ES-I3 (cell line): ENCODE results near the gene ZDHHC18.
A peak's percentile ranks its signal among the peaks of the same experiment; 100 is the strongest.

Source experiments
- H3K36me3 ChIP-seq: 2 replicates; pipeline ENCODE4 v1.6.1; 2013; ENCODE audit warnings: mild to moderate bottlenecking, low read length, control low read depth, moderate library complexity; ENCODE audit not compliant: insufficient read depth
- H3K4me1 ChIP-seq: 2 replicates; pipeline ENCODE4 v1.6.1; 2013; ENCODE audit warnings: mild to moderate bottlenecking, control low read depth, low read length; ENCODE audit not compliant: insufficient read depth
- H3K9ac ChIP-seq: 2 replicates; pipeline ENCODE4 v1.6.1; 2013; ENCODE audit warnings: low read depth, mild to moderate bottlenecking, low read length, moderate library complexity
- H3K9me3 ChIP-seq: 2 replicates; pipeline ENCODE4 v1.6.1; 2013; ENCODE audit warnings: mild to moderate bottlenecking, low read length, moderate library complexity; ENCODE audit not compliant: control insufficient read depth, insufficient read depth

ZDHHC18 gene

DNA sequence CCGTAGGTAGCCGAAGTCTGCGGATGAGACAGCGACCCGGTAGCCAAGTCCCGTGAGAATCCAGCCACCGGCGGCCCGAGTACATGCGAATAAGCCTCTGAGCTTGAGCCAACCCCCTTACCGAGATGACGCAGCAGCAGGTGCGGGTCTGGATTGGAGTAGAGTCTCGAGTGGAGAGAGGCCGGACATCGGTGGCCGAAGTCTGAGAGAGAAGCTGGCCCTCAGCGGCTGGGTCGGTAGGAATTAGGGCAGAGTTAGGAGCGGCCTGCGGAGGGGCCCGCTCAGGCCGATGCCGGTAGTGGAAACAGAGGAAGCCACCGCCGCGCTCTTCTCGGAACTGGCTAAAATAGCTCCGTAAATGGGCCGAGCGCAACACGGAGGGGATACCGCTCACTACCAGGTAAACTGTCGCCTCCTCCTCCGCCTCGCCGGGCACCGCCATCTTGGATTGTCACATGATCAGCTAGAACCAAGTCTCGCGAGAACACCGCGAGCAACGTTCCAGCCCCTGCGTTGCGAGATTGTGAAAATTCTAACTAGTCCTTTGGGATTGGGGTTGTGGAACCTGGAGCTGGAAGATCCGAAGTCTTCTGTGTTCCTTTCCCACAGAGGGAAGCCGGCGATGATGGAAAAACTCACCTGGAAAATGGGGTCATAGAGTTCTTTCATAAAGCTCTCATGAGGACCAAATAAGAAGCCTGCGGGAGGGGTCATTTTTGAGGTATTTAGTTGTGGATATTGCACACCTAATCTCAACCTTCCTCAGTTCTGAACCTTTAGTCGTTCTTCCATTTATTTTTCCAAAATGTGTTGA is 73.7 kb downstream of the ZDHHC18 start, which contains the start of gene GPATCH3:
TSS of gene GPATCH3 (minus strand) at position 467 of the 814 bp plus-strand sequence. CDS start at position 442, 25 bp downstream.
- peaks cover 5% of the 10 kb centered on the region; the same call in 1 of the 2 replicates for H3K4me1 ChIP-seq
- H3K36me3 ChIP-seq, result no peaks in the 10 kb centered on the region
- H3K9me3 ChIP-seq, result no peaks in the 10 kb centered on the region
- peak within 1 kb of the TSS; percentile 97 for H3K9ac ChIP-seq

DNA sequence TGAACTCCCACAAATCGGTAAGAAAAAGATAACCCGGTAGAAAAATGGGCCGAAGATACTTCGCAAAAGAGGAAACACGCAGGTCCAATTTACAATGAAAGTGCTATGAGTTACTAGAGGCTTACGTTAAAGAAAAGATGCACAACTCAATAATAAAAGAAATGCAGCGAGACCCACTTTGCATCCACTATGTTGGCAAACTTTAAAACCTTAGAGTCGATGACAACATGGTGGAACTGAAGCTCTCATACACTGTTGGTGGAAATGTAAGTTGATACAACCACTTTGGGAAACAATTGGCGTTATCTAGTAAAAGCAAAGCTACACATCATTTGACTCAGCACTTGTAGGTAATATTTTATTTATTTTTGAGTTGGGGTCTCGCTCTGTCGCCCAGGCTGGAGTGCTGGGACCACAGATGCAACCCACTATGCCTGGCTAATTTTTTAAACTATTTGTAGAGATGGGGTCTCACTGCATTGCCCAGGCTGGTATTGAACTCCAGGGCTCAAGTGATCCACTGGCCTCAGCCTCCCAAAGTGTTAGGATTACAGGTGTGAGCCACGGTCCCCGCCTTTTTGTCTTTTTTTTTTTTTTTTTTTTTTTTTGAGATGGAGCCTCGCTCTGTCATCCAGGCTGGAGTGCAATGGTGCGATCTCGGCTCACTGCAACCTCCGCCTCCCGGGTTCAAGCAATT is 74.5 kb downstream of the ZDHHC18 start:
- Histone ChIP-seq H3K9me3 (no peaks in the 10 kb centered on the region), H3K36me3 (no peaks in the 10 kb centered on the region), H3K9ac (peak overlapping the region; percentile 97), H3K4me1 (peaks cover 5% of the 10 kb centered on the region; the same call in 1 of the 2 replicates)
